Subcutaneous adipose tissue (tissue), 4 donors: Measurements from ENCODE around the gene EXOC4. TPM values are rescaled to one million over a fixed set of nuclear protein-coding genes. Genes with fewer than 3 reads are reported as not detected.

Experiments
- total RNA-seq, 4 donors: library from RNA; depleted of rRNA; stranded (reverse); fragments of >200 nt; gene quantifications; one replicate each; pipeline ENCODE4 v1.1.0, GENCODE V29; 2016
- TF ChIP-seq, protein P1 (sequence below): fragments of 450-650 bp; IDR thresholded peaks from one replicate; pipeline ENCODE4 v1.5.1; 2016; ENCODE audit warnings: low read depth, mild to moderate bottlenecking, control low read depth, antibody characterized with exemption, moderate library complexity

The EXOC4 gene
- total RNA-seq, 4 donors from 2014 or later: 62.9 to 84.3 (median 77.3) TPM

DNA sequence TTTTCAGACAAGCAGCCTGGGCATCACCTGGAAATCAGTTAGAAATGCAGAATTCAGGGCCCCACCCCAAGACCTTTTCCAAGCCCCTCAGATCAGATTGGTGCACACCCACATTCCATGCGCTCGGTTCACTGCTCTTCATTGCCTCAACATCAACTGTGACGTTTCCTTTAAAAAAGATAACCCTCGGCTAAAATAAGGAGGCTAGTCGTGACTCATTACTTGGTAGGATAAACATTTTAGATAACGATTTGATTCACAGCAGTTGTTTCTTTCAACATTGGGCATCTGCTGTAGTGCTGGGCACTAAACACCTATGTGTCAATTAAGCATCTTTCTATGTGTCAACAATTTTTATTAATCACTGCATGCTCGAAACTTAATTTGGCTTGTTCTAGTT is 683.2 kb downstream of the EXOC4 start:
- TF ChIP-seq, protein P1, sequence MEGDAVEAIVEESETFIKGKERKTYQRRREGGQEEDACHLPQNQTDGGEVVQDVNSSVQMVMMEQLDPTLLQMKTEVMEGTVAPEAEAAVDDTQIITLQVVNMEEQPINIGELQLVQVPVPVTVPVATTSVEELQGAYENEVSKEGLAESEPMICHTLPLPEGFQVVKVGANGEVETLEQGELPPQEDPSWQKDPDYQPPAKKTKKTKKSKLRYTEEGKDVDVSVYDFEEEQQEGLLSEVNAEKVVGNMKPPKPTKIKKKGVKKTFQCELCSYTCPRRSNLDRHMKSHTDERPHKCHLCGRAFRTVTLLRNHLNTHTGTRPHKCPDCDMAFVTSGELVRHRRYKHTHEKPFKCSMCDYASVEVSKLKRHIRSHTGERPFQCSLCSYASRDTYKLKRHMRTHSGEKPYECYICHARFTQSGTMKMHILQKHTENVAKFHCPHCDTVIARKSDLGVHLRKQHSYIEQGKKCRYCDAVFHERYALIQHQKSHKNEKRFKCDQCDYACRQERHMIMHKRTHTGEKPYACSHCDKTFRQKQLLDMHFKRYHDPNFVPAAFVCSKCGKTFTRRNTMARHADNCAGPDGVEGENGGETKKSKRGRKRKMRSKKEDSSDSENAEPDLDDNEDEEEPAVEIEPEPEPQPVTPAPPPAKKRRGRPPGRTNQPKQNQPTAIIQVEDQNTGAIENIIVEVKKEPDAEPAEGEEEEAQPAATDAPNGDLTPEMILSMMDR: no peak

DNA sequence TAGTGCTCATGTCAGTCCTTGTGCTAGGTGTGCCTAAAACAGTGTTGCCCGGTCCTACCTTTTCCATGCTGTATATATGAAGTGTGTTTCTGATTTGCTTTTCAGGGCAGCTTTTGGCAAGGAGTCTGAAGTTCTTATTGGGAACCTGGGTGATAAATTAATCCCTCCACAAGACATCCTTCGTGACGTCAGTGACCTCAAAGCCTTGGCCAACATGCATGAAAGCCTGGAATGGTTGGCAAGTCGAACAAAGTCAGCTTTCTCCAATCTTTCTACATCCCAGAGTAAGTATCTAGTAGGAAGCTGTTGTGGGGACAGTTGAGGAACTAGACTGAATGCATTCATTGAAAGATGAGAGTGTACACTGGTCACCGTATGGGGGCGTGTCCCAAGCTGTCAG is 684.9 kb downstream of the EXOC4 start:
- TF ChIP-seq, protein P1: no peak

DNA sequence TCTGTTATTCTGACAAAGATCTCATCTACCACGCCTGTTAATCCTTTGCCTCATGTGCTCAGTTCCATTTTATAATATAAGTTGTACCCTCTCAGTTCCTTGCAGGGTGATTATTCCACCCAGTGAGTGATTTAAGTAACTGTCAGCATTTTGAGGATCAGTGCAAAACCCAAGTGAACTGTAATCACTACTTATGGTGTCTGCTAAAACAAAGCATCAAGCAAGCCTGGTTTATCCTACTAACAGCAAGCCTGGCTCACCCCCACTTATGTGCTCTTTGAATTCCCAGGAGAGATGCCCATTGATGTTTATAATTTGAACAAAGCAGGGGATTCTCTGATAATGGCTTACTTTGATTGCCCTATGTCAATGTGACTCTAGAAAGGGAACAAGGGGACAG is 687.5 kb downstream of the EXOC4 start:
- TF ChIP-seq, protein P1: no peak

DNA sequence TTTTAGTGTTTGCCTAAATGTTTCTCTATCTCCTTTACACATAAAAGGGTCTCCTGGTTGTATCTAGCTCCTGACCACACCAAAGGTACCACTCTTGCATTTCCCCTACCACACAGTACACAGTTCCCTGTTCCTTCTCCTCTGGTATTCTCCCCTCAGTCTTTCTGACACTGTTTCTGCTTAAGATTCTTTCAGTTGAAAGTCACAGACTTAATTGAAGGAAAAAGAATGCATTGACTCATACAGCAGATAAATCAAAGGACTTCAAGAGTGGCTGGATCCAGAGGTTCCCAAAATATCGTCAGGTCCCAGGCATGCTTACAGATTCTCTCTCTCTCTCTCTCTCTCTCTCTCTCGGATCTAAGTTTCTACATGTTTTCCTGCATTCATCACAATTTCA is 688.6 kb downstream of the EXOC4 start:
- TF ChIP-seq, protein P1: no peak

DNA sequence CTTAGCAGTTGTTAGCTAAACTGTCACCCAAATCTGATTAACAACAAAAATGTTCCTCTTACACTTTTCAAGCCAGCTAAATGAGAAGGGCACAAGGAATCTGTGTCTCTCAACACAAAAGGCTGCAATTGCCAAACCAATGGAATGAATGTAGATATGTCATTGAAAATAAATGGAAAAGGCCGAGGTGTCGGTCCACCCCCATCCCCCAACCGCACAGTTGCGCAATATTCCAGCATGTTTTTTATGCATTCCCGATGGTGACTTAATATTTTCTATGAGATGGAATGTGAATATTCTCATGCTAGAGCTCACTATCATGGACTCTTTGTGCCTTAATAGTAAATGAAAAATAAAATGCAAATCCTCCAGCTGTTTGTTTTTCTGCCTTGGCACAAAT is 692.6 kb downstream of the EXOC4 start:
- TF ChIP-seq, protein P1: no peak

DNA sequence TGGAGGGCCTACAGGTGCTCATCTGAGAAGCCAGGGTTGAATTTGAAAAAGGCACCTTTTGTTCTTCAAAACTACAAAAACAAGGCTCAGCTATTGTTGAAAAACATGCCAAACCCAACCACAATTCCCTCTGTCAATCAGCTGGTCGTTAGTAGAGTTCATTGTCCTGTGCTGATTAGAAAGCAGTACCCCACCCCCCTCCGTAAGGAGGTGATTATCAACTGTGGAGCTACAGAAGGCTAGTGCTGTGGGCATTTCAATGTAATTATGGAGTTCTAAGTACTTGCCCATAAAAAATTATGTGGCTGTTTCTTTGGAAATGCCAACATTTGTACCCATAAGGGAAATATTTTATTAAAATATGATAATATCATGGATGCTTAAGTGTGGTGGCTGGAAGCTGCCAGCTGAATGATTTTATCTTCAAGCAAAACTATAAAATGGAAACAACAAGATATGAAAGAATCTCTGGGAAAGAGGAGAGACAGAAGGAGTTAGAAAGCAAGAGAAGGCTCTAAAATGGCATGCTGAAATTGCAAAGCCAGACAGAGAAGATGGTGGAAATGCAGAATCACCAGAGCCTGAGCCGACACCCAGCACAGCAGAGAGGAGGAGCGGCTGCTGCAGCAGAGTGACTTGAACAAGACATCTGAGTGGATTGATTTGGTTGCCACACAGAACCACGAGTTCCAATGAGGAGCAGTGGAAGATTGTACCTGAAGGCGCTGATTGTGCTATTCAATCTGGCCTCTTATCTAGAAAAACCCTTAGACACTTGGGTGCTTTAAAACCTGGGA is 694.8 kb downstream of the EXOC4 start:
- TF ChIP-seq, protein P1: no peak

DNA sequence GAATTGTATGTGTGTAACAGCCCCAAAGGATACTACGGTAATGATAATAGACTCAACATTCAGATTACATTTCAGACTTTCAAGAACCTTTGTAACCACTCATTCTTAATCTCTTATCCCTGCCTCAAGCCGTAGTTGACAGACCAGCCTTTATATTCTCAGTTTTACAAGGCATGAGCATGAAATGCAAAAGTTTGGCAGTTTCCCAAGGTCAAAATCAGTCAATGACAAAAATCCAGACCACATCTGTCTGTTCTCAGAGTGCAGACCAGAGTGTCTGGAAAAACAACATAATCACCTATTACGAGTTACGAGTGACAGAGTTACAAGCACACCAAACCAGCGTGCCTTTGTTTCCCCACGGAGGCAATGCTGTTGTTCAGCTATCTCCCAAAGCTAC is 695.7 kb downstream of the EXOC4 start:
- TF ChIP-seq, protein P1: no peak
